Stimulated activated CD8-positive, alpha-beta memory T cell treated with anti-CD3 and anti-CD28 coated beads, Interleukin-2, amount 100 ng/mL, for 1 hour (primary cell): Measurements from ENCODE around the gene GPC1.

Experiments
- DNase-seq, 2 donors: peaks; one replicate each; pipeline ENCODE4 v3.0.0-alpha.2; 2020; ENCODE audit warnings: low read depth in 2 of 2

Gene GPC1

DNA sequence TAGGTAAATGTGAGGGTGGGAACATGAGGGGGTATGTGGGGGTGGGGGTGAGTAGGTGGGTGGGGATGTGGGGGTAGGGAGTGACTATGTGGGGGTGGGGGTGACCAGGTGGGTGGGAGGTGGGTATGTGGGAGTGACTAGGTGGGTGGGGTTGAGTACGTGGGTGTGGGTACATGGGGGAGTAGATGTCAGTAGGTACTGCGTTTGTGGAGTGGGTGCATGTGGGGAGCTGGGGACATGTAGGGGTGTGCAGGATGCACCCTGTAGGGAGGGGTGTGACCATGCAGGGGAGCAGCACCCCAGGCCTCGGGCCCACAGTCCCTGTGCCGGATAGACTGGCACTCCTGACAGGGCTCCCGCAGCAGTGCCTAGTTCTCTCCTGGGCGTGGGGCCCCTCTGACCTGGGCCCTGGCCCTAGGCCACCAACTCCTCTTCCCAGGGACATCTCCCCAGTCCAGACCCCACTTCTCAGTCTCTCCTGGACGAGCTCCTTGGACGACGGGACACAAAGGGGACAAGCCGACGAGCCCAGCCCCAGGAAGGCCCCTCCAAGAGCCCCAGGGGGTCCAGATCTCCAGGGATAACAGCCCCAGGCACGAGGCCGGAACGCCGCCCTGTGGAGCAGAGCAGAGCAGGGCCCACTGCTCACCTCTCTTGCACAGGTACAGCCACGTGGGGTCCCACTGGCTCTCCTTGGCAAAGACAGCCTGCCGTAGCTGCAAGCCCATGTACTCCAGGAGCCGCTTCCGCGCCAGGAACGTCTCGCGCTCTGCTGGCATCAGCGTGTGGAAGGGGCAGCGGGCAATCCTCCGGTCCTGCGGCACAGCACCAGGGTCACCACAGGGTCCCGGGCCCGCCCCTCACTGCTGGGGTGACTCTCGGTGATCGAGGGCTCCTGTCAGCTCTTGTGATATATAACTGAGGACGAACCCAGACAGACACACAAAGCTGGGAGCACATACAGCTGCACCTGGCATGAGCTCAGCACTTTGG, 64.1 kb downstream of the GPC1 start:
- no peak for DNase-seq

DNA sequence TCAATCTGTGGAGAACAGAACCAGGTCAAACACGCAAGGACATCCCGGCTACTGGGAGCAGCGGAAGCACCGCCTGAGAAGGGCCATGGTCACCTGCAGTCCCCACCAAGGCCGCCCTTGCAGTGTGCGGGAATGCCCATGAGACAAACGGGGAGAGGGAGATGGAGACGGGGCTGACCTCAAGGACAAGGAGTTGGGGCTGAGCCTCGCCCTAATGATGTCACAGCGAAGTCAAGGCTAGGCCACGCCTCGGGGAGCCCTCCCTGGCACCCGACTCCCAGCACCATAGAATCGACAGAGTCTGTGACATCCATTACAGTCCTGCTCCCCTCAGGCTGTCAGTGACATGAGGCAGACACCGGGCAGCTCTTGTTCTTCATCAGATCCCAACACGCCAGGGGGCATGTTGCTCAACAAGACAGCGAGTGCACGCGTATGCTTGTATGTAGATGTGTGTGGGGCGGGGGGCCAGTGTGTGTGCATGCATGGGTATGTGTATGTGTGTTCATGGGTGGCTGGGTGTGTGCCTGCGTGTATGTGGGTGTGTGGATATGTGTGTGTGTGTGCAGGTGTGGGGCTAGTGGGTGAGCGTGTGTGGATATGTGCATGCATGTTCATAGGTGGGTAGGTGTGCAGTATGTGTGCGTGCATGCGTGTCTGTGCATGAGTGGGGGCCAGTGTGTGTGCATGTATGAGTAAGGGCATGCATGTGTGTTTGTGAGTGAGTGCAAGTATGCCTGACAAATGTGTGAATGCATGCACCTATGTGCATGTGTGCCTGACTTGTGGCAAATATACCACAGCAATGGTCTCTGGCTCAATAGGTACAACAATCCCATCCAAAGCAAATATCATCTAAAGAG, 65.3 kb downstream of the GPC1 start:
- no peak for DNase-seq

GRCh38 chr2:240501531-240501991, 66.1 kb downstream of the GPC1 start:
- DNase-seq: no peak

DNA sequence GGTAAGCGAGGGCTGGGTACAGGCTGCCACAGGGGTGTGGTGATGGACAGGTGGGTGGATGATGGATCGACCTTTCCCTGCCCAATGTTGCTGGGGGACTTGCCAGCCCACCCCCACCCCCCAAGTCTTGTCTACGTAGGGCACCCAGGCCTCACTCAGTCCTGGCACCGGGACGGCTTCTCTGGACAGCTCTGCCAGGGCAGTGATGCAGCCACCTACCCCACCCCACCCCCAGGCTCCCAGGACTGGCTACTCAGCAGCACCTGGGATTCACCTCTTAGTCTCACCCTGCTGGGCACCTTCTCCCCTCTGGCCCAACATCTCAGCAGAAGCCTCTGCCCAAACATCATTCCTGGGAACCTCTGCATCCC, 66.6 kb downstream of the GPC1 start:
- DNase-seq: no peak

- DNase-seq: no peak
Measured at GRCh38 chr2:240502430-240503121, 67.1 kb downstream of the GPC1 start.

- DNase-seq: no peak
Measured at GRCh38 chr2:240503375-240503774, 67.9 kb downstream of the GPC1 start.

GRCh38 chr2:240503848-240504247, 68.4 kb downstream of the GPC1 start:
- no peak for DNase-seq

GRCh38 chr2:240505910-240506309, 70.4 kb downstream of the GPC1 start:
- DNase-seq: no peak

DNA sequence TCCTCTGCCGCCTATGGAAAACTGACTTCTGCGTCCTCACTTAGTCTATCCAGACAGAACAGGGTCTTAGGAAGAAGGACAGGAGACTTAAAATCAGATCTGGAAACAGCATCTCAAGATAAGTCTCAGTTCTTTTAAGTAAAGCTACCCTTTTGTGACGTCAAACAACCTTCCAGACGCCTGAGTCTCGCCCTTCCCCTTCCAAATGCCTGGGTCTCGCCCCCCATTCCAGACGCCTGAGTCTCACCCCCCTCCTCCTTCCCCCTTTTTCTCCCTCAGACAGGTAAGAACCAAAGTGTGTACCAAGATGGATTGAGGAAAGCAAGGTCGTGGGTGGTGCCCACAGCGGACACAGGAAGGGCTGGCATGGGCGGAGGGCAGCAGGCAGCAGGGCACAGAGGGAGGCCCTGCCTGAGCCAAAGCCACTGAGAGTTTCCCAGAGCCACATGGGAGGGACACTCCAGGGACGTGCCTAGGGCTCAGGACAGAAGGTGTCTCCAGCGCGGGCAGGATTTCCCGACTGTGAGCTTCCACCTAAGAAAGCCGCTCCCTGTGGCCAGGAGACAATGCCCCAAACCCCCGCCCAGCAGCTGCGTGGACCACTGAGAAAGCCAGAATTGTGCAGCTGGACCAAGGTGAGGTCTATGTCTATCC, 71.1 kb downstream of the GPC1 start:
- no peak for DNase-seq

DNA sequence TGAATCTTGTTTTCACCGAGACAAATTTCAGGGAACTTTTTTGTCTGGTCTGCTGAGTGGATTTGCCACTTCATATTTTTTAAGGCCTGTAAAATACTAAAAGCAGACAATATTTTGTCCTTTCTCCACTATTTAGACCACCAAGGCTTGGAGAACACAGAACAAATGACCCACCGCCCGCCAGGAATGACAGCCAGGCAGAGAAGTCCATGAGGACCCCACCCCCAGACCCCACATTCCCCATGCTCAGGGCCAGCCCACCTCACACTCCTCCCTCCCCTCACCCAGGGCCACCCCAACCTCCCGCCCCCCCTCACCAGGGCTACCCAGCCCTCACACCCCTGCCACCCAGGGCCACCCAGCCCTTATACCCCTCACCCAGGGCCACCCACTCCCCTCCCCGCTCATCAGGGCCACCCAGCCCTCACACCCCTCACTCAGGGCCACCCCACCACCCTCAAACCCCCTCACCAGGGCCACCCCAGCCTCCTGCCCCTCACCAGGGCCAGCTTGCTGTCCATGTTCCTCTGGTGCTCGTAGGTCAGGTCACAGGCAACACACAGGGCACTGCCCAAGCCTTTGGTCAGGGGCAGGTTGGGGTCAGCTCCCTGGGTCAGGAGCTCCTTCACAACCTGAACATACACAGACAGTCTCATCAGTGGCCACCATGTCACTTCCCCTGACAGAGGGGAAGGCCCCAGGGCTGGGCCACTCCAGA, 71.8 kb downstream of the GPC1 start:
- no peak for DNase-seq

GRCh38 chr2:240507778-240508251, 72.4 kb downstream of the GPC1 start:
- DNase-seq: no peak

DNA sequence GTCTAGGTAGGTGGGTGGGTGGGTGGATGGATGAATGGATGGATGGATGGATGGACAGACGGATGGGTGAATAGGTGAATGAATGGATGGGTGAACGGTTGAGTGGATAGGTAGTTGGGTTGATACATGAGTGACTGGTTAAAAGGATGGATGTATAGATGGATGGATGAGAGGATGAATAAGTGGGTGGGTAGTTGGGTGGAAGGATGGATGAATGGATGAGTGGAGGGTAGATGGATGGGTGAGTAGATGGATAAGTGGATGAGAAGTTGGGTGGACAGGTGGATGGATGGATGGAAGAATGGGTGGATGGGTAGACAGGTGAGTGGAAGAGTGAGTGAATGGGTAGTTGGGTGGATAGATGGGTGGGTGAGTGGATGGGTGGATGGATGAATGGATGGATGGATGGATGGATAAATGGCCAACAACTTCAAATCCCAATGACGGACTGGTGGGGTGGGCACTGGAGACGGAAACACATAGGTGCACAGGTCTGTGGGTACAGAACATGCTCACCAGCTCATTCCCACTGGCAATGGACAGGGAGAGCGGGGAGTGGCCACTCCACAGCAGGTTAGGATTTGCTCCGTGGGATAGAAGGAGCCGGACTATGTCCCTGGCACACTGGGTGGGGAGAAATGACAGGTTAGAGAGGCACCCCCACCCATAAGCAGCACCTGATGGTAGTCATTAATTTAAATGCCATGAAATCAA, 73.5 kb downstream of the GPC1 start:
- DNase-seq: no peak

- DNase-seq: no peak
Measured at GRCh38 chr2:240509667-240510512, 74.4 kb downstream of the GPC1 start.

DNA sequence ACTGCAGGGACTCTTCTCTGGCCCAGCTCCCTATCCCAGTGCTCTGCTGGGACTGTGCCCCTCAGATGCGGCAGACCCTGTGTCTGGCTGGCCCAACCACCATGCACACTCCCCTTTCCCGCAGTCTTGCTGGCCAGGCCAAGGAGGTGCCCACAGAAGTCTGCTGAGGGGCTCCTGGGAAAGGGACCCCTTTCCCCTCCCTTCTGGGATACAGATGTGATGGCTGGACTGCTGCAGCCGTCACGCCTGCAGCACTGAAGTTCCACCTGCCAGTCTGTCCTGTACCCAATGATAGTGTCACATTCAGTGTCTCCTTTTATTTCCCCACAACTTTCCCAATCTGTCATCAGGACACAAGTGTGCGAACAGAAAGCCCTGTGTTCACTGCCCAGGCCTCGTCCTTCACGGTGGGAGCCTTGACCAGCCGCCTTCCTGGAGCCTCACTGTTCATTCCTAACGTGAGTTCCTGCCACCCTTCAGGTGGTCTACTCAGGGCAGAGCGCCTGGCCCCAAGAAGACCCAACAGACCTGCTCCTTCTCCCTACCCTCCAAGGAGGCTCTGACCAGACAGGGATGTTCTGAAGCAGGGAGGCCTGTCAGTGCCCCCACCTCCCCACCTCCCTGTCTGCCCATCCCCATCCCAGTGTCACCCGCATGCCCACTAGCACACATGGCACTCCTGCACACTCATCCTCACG, 75.2 kb downstream of the GPC1 start:
- no peak for DNase-seq

DNA sequence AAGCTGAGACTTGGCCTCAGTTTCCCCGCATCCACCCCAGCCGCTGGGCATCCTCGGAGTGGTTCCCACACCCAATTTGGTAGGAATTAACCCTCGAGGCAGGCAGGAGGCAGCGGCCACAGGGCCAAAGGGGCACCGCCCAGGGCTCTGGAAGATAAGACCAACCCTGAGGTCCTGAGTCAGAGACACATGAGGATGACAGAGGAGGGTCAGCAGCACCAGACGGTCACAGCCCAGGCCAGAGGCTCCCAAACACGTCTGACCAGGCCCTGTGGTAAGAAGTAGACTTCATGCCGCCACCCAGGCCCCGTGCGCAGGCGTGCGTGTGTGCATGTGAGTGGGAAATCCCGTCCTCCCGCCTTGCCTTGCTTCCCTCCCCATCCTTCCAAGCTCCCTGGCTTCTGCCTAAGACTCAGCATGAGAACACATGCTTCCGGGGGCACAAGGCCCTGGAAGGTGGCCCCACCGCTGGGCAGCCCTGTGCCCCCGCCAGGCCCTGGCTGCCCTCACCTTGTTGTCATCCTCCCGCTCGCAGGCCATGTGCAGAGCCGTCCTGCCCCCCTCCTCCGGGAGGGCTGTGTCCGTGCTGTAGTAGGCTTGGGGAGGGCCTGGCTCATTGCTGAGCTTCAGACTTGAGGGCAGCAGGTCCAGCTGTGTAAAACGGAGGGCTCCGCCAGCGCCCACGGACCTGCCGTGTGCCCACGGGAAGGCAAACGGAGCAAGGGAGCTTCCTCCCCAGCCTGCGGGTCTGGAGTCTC, 76.1 kb downstream of the GPC1 start:
- no peak for DNase-seq

- DNase-seq: no peak
Measured at GRCh38 chr2:240512109-240512485, 76.6 kb downstream of the GPC1 start.

- DNase-seq: no peak
Measured at GRCh38 chr2:240512666-240513535, 77.4 kb downstream of the GPC1 start.
